Measurements from ENCODE around the gene MSH3.

GRCh38 chr5:80672140-80672736 is 17.8 kb downstream of the MSH3 start:
- TF ChIP-seq CTCF (IDR thresholded peaks at IDR 0.05; ENCODE audit: low read depth, low read length) (peak; percentile 56), EZH2phosphoT487 (IDR thresholded peaks at IDR 0.05; ENCODE audit: low read depth) (no peak)

Data from OCI-LY3 (cell line).